Thymus (tissue), 11 donors: Measurements from ENCODE around the gene ASTN2. TPM values are rescaled to one million over a fixed set of nuclear protein-coding genes. Genes with fewer than 3 reads are reported as not detected.

Experiments used
- DNase-seq, 9 donors: peaks; one replicate each; pipeline ENCODE4 v3.0.0-alpha.2; 2013; ENCODE audit warnings: low spot score in 9 of 9, low read depth in 6 of 9, missing footprints in 1 of 9
- H3K27ac ChIP-seq, 2 donors: one replicate each; pipeline ENCODE4 v1.5.1; 2013; ENCODE audit warnings: control low read depth in 1 of 2, low read depth in 1 of 2, low read length in 1 of 2, mild to moderate bottlenecking in 1 of 2, moderate library complexity in 1 of 2
- H3K27me3 ChIP-seq, 2 donors: one replicate each; pipeline ENCODE4 v1.5.1; 2013; ENCODE audit warnings: low read length in 1 of 2; ENCODE audit not compliant: control insufficient read depth in 2 of 2, insufficient read depth in 1 of 2
- H3K36me3 ChIP-seq, 2 donors: one replicate each; pipeline ENCODE4 v1.5.1; 2013; ENCODE audit warnings: low read length in 1 of 2, mild to moderate bottlenecking in 1 of 2, moderate library complexity in 1 of 2; ENCODE audit not compliant: control insufficient read depth in 2 of 2, insufficient read depth in 2 of 2
- H3K4me1 ChIP-seq, 2 donors: one replicate each; pipeline ENCODE4 v1.5.1; 2013; ENCODE audit warnings: low read length in 2 of 2; ENCODE audit not compliant: control insufficient read depth in 2 of 2, insufficient read depth in 2 of 2
- H3K4me3 ChIP-seq, 2 donors: one replicate each; pipeline ENCODE4 v1.5.1; 2013; ENCODE audit warnings: low read length in 2 of 2, control low read depth in 1 of 2, mild to moderate bottlenecking in 1 of 2
- H3K9me3 ChIP-seq, 2 donors: one replicate each; pipeline ENCODE4 v1.5.1; 2013; ENCODE audit warnings: low read length in 1 of 2, mild to moderate bottlenecking in 1 of 2; ENCODE audit not compliant: control insufficient read depth in 2 of 2, insufficient read depth in 1 of 2
- WGBS: extraction: QIAGEN DNeasy Blood & Tissue Kit; methylation state at CpG from one replicate; pipeline ENCODE4 v1.1.7; 2013; 5-methylcytosine and 5-hydroxymethylcytosine counted together
- polyA plus RNA-seq: library from polyadenylated mRNA; stranded (reverse); fragments of 200-250 nt; gene quantifications from one replicate; pipeline ENCODE4 v1.2.3, GENCODE V29; 2013
- total RNA-seq: library from RNA; stranded (reverse); fragments of 120-200 nt; gene quantifications from one replicate; pipeline ENCODE4 v1.2.4, GENCODE V29; 2013
- donor health status: healthy.

Gene ASTN2
- total and polyA plus RNA-seq, 2 donors = 5.8 to 5.9 TPM

DNA sequence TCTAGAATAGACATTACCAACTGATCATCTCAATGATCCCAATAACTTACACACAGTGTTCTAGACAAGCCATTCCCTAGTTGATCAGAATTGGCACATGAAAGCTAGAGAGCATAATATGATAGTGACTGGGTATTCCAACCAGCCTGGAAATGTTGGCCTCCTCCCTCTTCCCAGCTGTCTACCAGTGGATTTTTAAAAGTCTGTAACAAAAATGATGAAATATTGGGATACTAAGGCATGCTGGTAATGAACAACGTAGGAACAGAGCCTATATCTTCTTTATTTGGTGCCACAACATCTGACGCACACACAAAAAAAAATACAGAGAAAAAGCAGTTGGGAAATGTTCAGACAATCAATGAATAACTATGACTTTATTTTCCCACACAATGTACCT lies 692.9 kb downstream of the ASTN2 start:
- WGBS = 95% methylated on average over 2 of the region's 2 CpGs
- Histone ChIP-seq H3K36me3 (no peaks in the 10 kb centered on the region), H3K4me1 (no peaks in the 10 kb centered on the region), H3K9me3 (no peaks in the 10 kb centered on the region), H3K27me3 (no peaks in the 10 kb centered on the region), H3K27ac (no peak overlapping the region), H3K4me3 (no peak overlapping the region)
- DNase-seq = no peak

DNA sequence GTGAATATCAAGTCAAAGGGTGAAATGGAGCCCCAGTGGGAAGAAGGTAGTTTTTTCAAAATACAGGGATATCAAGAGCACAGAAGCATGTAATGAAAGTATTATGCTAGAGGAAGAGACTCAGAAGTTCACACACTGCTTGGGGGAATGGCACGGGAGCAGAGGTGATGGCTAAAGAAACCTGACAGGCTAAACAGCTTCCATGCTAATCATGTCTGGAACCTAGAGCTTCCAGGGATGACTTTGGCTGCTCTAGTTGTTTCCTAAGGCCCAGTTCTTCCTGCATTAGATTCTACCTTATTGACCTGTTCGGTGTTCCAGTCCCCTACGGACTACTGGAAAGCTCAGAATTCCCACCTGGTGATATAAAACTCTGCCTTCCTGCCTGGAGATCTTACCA lies 693.4 kb downstream of the ASTN2 start:
- H3K27me3 ChIP-seq = no peaks in the 10 kb centered on the region
- H3K4me3 ChIP-seq = no peak overlapping the region
- WGBS = 94% methylated on average over 3 of the region's 3 CpGs
- H3K9me3 ChIP-seq = no peaks in the 10 kb centered on the region
- H3K36me3 ChIP-seq = no peaks in the 10 kb centered on the region
- H3K27ac ChIP-seq = no peak overlapping the region
- no peaks in the 10 kb centered on the region for H3K4me1 ChIP-seq
- no peak for DNase-seq

- 95% methylated on average over 2 of the region's 2 CpGs for WGBS
- DNase-seq = no peak
- no peaks in the 10 kb centered on the region for H3K4me1 ChIP-seq
- no peaks in the 10 kb centered on the region for H3K9me3 ChIP-seq
- H3K36me3 ChIP-seq = no peaks in the 10 kb centered on the region
- H3K27ac ChIP-seq = no peak overlapping the region
- H3K4me3 ChIP-seq = no peak overlapping the region
- no peaks in the 10 kb centered on the region for H3K27me3 ChIP-seq
Observed at GRCh38 chr9:116720111-116720510, 694.7 kb downstream of the ASTN2 start.

GRCh38 chr9:116718111-116718510 lies 696.7 kb downstream of the ASTN2 start:
- Histone ChIP-seq H3K9me3 (no peaks in the 10 kb centered on the region), H3K4me1 (no peaks in the 10 kb centered on the region), H3K4me3 (no peak overlapping the region), H3K27ac (no peak overlapping the region), H3K36me3 (no peaks in the 10 kb centered on the region), H3K27me3 (no peaks in the 10 kb centered on the region)
- no peak for DNase-seq
- WGBS = 97% methylated on average over 4 of the region's 4 CpGs

DNA sequence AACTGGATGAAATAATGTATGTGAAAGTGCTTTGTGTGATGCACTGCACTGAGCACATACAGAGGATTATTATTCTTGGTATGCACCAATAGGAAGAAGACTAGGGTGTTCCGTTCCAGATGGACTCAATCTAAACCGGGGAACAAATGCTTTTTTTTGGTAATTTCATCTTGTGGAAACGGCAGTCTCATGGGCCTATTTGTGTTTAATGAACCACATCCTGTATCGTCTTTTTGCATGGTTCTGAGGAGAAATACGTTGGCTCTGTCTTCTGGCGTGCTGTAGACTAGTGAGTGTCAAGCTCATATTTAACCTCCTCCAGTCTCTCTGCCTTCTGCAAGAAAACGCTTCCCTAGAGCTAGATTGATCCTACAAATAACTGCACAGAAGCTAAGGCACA lies 697.7 kb downstream of the ASTN2 start:
- H3K4me3 ChIP-seq = no peak overlapping the region
- no peak overlapping the region for H3K27ac ChIP-seq
- no peak for DNase-seq
- no peaks in the 10 kb centered on the region for H3K27me3 ChIP-seq
- WGBS = 73% methylated on average over 7 of the region's 7 CpGs
- H3K9me3 ChIP-seq = no peaks in the 10 kb centered on the region
- no peaks in the 10 kb centered on the region for H3K36me3 ChIP-seq
- no peaks in the 10 kb centered on the region for H3K4me1 ChIP-seq

DNA sequence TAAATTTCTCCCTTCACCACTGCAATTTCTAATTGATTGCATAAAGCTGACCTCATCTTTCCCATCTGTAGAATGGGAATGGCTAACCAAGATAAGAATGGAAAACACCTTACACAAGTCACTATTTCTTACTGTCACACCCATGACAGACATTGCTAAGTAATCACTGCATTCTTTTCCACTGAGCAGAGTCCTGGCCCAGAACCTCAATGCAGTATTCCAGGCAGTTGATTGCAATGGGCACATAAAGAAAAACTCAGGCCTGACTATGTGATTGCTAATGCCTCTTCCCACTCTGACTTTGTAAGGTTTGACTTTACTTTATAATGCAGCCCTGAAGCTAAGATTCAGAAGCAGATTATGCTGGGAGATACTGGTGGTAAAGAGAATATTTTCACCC lies 698.4 kb downstream of the ASTN2 start:
- H3K27me3 ChIP-seq = no peaks in the 10 kb centered on the region
- no peaks in the 10 kb centered on the region for H3K4me1 ChIP-seq
- H3K9me3 ChIP-seq = no peaks in the 10 kb centered on the region
- no peak overlapping the region for H3K4me3 ChIP-seq
- no peaks in the 10 kb centered on the region for H3K36me3 ChIP-seq
- DNase-seq = no peak
- no peak overlapping the region for H3K27ac ChIP-seq

DNA sequence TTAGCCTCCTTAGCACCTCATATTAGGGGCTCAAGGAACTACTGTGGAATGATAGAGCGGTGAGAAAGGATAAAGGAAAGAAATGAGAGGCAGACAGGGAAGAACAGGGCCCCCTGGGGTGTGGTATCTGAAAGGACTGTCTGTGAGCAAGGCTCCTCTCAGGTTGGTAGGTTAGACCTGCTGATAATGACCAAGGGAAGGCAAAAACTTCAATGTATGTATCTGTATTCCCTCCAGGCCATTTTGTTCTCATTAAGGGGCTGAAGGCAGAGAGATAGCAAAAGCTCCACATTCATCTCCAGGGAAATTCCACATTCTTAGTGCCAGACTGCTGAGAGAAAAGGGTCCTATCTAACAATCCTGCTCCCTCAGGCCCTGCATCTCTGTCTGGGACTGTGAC lies 699.1 kb downstream of the ASTN2 start:
- no peaks in the 10 kb centered on the region for H3K36me3 ChIP-seq
- no peak overlapping the region for H3K27ac ChIP-seq
- WGBS = 94% methylated on average over 1 of the region's 1 CpG
- DNase-seq = no peak
- no peaks in the 10 kb centered on the region for H3K27me3 ChIP-seq
- H3K4me3 ChIP-seq = no peak overlapping the region
- no peaks in the 10 kb centered on the region for H3K4me1 ChIP-seq
- no peaks in the 10 kb centered on the region for H3K9me3 ChIP-seq

DNA sequence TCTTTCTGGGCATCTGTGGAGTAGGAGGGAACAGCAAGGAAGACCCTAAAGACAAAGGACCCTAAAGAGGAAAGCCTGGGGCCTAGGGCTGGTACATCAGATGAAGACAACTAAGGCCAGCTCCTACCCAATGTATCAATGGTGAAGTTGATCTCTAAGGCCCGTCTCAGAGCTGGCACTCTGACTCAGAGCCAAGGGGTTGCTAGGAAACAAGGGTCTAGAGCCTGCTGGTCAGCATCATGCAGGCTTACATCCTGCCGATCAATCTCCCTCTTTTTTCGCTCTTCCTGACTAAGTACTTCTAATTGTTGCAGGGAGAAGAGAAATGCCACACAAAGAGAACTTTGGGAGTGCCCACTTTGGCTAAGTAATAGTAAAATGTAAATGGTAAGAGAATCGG lies 701.6 kb downstream of the ASTN2 start:
- Histone ChIP-seq H3K27me3 (no peaks in the 10 kb centered on the region), H3K36me3 (no peaks in the 10 kb centered on the region), H3K4me3 (no peak overlapping the region), H3K9me3 (no peaks in the 10 kb centered on the region), H3K4me1 (no peaks in the 10 kb centered on the region), H3K27ac (no peak overlapping the region)
- WGBS = 86% methylated on average over 4 of the region's 4 CpGs
- no peak for DNase-seq

DNA sequence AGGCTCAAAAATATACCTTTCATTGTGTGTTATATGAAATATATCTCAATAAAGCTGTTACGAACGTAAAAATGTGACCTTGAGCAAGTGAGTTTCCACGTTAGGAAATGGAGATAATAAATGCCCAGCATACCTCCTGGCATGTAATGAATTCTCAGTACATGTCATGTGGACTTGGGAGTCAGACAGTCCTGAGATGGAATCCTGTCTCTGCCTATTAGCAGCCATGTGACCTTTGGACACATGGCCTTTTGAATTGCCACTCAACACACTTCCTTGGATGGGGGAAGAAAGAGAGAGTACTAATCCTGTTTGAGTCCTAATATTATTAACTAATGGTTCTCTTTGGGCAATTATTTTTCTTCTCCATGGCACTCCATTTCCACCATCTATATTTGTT lies 702.1 kb downstream of the ASTN2 start:
- 79% methylated on average over 3 of the region's 3 CpGs for WGBS

More for the DNA sequence above, 702.1 kb downstream of the ASTN2 start:
- Histone ChIP-seq H3K27ac (no peak overlapping the region), H3K4me1 (no peaks in the 10 kb centered on the region), H3K27me3 (no peaks in the 10 kb centered on the region), H3K9me3 (no peaks in the 10 kb centered on the region), H3K36me3 (no peaks in the 10 kb centered on the region), H3K4me3 (no peak overlapping the region)
- no peak for DNase-seq
